Endothelial cell of umbilical vein (primary cell): ENCODE data around the gene RECK.

Experiments used
- EZH2 ChIP-seq: IDR thresholded peaks from 2 replicates; pipeline ENCODE4 v1.6.1; 2012; ENCODE audit warnings: borderline replicate concordance, low read depth, mild to moderate bottlenecking, moderate library complexity, low read length, inconsistent platforms; ENCODE audit not compliant: severe bottlenecking
- GATA2 ChIP-seq: IDR thresholded peaks from 2 replicates; pipeline ENCODE4 v1.7.0; 2011; ENCODE audit warnings: low read depth, mild to moderate bottlenecking, moderate library complexity, mixed read lengths, low read length; ENCODE audit not compliant: insufficient read length, insufficient read depth
- JUN ChIP-seq: IDR thresholded peaks from 2 replicates; pipeline ENCODE4 v1.6.1; 2011; ENCODE audit warnings: borderline replicate concordance, low read depth; ENCODE audit not compliant: insufficient read length, insufficient read depth
- MYC ChIP-seq: IDR thresholded peaks from one replicate; pipeline ENCODE4 v1.6.1; 2011; ENCODE audit warnings: mild to moderate bottlenecking, low read depth, low read length
- POLR2A ChIP-seq: IDR thresholded peaks from 2 replicates; pipeline ENCODE4 v1.6.1; 2012; ENCODE audit warnings: low read depth, mild to moderate bottlenecking, control low read depth, low read length
- POLR2AphosphoS5 ChIP-seq: IDR thresholded peaks from 2 replicates; pipeline ENCODE4 v1.6.1; 2012; ENCODE audit warnings: low read depth, mild to moderate bottlenecking, control low read depth, low read length, moderate library complexity; ENCODE audit not compliant: insufficient read depth
- TF ChIP-seq, protein P1 (sequence below), 2 donors: IDR thresholded peaks; 1 replicate in 1 of 2; 2 replicates in 1 of 2; pipeline ENCODE4 v1.5.1; 2011; ENCODE audit warnings: low read length in 2 of 2, mild to moderate bottlenecking in 2 of 2, moderate library complexity in 2 of 2, control low read depth in 1 of 2, inconsistent platforms in 1 of 2, low read depth in 1 of 2; ENCODE audit not compliant: insufficient read depth in 1 of 2; ENCODE audit errors: extremely low read depth in 1 of 2

DNA sequence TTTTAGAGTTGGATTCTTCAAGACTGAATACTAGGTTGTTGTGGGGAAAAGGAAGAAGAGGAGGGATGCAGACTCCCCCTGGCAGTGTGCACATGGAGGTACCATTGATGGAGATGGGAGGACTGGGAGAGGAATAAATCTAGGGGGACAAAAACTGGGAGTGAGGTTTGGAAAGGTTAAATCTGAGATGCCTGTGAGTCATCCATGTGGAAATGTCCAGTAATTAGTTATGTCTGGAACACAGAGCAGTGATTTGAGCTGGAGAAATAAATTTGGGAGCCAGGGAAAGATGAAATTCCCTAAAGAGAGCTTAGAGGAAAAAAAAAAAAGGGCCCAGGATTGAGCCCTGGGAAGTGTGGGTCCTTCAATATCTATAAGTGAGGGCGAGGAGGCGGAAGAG lies 124.5 kb downstream of the RECK start:
- TF ChIP-seq, protein P1, sequence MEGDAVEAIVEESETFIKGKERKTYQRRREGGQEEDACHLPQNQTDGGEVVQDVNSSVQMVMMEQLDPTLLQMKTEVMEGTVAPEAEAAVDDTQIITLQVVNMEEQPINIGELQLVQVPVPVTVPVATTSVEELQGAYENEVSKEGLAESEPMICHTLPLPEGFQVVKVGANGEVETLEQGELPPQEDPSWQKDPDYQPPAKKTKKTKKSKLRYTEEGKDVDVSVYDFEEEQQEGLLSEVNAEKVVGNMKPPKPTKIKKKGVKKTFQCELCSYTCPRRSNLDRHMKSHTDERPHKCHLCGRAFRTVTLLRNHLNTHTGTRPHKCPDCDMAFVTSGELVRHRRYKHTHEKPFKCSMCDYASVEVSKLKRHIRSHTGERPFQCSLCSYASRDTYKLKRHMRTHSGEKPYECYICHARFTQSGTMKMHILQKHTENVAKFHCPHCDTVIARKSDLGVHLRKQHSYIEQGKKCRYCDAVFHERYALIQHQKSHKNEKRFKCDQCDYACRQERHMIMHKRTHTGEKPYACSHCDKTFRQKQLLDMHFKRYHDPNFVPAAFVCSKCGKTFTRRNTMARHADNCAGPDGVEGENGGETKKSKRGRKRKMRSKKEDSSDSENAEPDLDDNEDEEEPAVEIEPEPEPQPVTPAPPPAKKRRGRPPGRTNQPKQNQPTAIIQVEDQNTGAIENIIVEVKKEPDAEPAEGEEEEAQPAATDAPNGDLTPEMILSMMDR (IDR thresholded peaks at IDR 0.05; ENCODE audit: extremely low read depth in 1 of 2, insufficient read depth in 1 of 2, low read depth in 1 of 2, low read length in 2 of 2) = no peak
- TF ChIP-seq POLR2A (no peak), POLR2AphosphoS5 (no peak), EZH2 (no peak), MYC (no peak), JUN (no peak), GATA2 (no peak)
